ENCODE measurements around the gene PPM1B. TPM values are rescaled to one million over a fixed set of nuclear protein-coding genes. Genes with fewer than 3 reads are reported as not detected.

Gene PPM1B
- total and polyA plus RNA-seq, 10 of the 15 experiments (the other 5 are each of a cell fraction or from before 2014, with no cell fraction given), result 12.5 to 53.4 (median 33.7) TPM

DNA sequence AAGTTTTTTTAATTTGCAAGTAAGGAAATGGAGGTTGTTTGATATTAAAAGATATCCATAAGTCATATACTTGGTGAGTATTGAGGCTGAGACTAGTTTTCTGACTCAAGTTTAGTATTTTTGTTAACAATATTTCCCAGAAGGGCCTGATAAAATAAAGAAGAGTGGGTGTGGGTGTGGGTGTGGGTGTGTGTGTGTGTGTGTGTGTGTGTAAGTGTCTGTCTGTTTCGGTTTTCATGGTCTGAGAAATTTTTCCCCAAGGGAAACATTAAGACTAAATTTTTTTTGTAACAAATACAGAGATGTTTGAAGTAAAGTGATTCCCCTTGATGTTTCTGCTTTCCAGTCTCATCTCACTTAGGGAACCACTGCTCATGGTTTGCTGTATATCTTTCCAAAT is 36.5 kb downstream of the PPM1B start (continued):
- TF ChIP-seq, protein P1, sequence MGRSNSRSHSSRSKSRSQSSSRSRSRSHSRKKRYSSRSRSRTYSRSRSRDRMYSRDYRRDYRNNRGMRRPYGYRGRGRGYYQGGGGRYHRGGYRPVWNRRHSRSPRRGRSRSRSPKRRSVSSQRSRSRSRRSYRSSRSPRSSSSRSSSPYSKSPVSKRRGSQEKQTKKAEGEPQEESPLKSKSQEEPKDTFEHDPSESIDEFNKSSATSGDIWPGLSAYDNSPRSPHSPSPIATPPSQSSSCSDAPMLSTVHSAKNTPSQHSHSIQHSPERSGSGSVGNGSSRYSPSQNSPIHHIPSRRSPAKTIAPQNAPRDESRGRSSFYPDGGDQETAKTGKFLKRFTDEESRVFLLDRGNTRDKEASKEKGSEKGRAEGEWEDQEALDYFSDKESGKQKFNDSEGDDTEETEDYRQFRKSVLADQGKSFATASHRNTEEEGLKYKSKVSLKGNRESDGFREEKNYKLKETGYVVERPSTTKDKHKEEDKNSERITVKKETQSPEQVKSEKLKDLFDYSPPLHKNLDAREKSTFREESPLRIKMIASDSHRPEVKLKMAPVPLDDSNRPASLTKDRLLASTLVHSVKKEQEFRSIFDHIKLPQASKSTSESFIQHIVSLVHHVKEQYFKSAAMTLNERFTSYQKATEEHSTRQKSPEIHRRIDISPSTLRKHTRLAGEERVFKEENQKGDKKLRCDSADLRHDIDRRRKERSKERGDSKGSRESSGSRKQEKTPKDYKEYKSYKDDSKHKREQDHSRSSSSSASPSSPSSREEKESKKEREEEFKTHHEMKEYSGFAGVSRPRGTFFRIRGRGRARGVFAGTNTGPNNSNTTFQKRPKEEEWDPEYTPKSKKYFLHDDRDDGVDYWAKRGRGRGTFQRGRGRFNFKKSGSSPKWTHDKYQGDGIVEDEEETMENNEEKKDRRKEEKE (IDR thresholded peaks at IDR 0.05), result no peak
- TF ChIP-seq RB1 (IDR thresholded peaks at IDR 0.05; ENCODE audit: borderline replicate concordance), result no peak
- no peak for TF ChIP-seq ZBED1 (IDR thresholded peaks at IDR 0.05; ENCODE audit: borderline replicate concordance)
- TF ChIP-seq, protein P2, sequence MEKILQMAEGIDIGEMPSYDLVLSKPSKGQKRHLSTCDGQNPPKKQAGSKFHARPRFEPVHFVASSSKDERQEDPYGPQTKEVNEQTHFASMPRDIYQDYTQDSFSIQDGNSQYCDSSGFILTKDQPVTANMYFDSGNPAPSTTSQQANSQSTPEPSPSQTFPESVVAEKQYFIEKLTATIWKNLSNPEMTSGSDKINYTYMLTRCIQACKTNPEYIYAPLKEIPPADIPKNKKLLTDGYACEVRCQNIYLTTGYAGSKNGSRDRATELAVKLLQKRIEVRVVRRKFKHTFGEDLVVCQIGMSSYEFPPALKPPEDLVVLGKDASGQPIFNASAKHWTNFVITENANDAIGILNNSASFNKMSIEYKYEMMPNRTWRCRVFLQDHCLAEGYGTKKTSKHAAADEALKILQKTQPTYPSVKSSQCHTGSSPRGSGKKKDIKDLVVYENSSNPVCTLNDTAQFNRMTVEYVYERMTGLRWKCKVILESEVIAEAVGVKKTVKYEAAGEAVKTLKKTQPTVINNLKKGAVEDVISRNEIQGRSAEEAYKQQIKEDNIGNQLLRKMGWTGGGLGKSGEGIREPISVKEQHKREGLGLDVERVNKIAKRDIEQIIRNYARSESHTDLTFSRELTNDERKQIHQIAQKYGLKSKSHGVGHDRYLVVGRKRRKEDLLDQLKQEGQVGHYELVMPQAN (conservative IDR thresholded peaks at IDR 0.05), result no peak
- TF ChIP-seq SPI1 (IDR thresholded peaks at IDR 0.05; ENCODE audit: borderline replicate concordance, insufficient read depth, low read depth, low read length), result no peak
- TF ChIP-seq, protein P3, sequence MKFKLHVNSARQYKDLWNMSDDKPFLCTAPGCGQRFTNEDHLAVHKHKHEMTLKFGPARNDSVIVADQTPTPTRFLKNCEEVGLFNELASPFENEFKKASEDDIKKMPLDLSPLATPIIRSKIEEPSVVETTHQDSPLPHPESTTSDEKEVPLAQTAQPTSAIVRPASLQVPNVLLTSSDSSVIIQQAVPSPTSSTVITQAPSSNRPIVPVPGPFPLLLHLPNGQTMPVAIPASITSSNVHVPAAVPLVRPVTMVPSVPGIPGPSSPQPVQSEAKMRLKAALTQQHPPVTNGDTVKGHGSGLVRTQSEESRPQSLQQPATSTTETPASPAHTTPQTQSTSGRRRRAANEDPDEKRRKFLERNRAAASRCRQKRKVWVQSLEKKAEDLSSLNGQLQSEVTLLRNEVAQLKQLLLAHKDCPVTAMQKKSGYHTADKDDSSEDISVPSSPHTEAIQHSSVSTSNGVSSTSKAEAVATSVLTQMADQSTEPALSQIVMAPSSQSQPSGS (IDR thresholded peaks at IDR 0.05; ENCODE audit: low read length), result no peak
- TF ChIP-seq RELA (IDR thresholded peaks at IDR 0.05; ENCODE audit: borderline replicate concordance, partially characterized antibody), result no peak
- TF ChIP-seq MYB (IDR thresholded peaks at IDR 0.05; ENCODE audit: borderline replicate concordance, low read depth, low read length), result no peak
- TF ChIP-seq, protein P4, sequence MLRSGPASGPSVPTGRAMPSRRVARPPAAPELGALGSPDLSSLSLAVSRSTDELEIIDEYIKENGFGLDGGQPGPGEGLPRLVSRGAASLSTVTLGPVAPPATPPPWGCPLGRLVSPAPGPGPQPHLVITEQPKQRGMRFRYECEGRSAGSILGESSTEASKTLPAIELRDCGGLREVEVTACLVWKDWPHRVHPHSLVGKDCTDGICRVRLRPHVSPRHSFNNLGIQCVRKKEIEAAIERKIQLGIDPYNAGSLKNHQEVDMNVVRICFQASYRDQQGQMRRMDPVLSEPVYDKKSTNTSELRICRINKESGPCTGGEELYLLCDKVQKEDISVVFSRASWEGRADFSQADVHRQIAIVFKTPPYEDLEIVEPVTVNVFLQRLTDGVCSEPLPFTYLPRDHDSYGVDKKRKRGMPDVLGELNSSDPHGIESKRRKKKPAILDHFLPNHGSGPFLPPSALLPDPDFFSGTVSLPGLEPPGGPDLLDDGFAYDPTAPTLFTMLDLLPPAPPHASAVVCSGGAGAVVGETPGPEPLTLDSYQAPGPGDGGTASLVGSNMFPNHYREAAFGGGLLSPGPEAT (IDR thresholded peaks at IDR 0.05; ENCODE audit: low read depth), result peak; percentile 68
- peak; percentile 45; the same call in 1 of the 2 replicates for TF ChIP-seq ZNF384 (IDR thresholded peaks at IDR 0.05; ENCODE audit: borderline replicate concordance, low read depth, low read length)
- TF ChIP-seq, protein P5, sequence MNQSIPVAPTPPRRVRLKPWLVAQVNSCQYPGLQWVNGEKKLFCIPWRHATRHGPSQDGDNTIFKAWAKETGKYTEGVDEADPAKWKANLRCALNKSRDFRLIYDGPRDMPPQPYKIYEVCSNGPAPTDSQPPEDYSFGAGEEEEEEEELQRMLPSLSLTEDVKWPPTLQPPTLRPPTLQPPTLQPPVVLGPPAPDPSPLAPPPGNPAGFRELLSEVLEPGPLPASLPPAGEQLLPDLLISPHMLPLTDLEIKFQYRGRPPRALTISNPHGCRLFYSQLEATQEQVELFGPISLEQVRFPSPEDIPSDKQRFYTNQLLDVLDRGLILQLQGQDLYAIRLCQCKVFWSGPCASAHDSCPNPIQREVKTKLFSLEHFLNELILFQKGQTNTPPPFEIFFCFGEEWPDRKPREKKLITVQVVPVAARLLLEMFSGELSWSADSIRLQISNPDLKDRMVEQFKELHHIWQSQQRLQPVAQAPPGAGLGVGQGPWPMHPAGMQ (IDR thresholded peaks at IDR 0.05; ENCODE audit: borderline replicate concordance), result no peak
- no peak for TF ChIP-seq CREB1 (IDR thresholded peaks at IDR 0.05; ENCODE audit: low read depth)
- TF ChIP-seq MTA3 (IDR thresholded peaks at IDR 0.05; ENCODE audit: borderline replicate concordance, low read length), result no peak
- TF ChIP-seq, protein P6, sequence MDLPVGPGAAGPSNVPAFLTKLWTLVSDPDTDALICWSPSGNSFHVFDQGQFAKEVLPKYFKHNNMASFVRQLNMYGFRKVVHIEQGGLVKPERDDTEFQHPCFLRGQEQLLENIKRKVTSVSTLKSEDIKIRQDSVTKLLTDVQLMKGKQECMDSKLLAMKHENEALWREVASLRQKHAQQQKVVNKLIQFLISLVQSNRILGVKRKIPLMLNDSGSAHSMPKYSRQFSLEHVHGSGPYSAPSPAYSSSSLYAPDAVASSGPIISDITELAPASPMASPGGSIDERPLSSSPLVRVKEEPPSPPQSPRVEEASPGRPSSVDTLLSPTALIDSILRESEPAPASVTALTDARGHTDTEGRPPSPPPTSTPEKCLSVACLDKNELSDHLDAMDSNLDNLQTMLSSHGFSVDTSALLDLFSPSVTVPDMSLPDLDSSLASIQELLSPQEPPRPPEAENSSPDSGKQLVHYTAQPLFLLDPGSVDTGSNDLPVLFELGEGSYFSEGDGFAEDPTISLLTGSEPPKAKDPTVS (IDR thresholded peaks at IDR 0.05; ENCODE audit: low read depth, low read length), result no peak
- TF ChIP-seq, protein P7, sequence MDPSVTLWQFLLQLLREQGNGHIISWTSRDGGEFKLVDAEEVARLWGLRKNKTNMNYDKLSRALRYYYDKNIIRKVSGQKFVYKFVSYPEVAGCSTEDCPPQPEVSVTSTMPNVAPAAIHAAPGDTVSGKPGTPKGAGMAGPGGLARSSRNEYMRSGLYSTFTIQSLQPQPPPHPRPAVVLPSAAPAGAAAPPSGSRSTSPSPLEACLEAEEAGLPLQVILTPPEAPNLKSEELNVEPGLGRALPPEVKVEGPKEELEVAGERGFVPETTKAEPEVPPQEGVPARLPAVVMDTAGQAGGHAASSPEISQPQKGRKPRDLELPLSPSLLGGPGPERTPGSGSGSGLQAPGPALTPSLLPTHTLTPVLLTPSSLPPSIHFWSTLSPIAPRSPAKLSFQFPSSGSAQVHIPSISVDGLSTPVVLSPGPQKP (IDR thresholded peaks at IDR 0.05; ENCODE audit: low read depth, low read length), result no peak

Data from GM12878 (cell line).